PFSK-1 (cell line): ENCODE data around the gene STIM1.

Experiments used
- FOXP2 ChIP-seq: optimal IDR thresholded peaks from 2 replicates; pipeline ENCODE3; 2011; ENCODE audit warnings: borderline replicate concordance, control low read depth, inconsistent platforms; ENCODE audit not compliant: insufficient read depth; ENCODE audit errors: extremely low read length, extremely low read depth
- POLR2AphosphoS5 ChIP-seq: IDR thresholded peaks from 2 replicates; pipeline ENCODE4 v1.6.1; 2012; ENCODE audit warnings: low read depth, mild to moderate bottlenecking, control low read depth, low read length, moderate library complexity
- SIN3A ChIP-seq: IDR thresholded peaks from 2 replicates; pipeline ENCODE4 v1.6.1; 2012; ENCODE audit warnings: mild to moderate bottlenecking, low read length, moderate library complexity, borderline replicate concordance; ENCODE audit not compliant: insufficient read depth
- TAF1 ChIP-seq: IDR thresholded peaks from 2 replicates; pipeline ENCODE4 v1.6.1; 2012; ENCODE audit warnings: low read length, control low read depth, borderline replicate concordance; ENCODE audit not compliant: insufficient read depth
- TF ChIP-seq, protein P1 (sequence below), 2 experiments: IDR thresholded peaks; 2 replicates each; pipeline versions ENCODE4 v1.6.1 to v1.8.0; 2011 to 2012; ENCODE audit warnings: low read depth in 2 of 2, low read length in 2 of 2, control low read depth in 1 of 2, inconsistent platforms in 1 of 2, mild to moderate bottlenecking in 1 of 2, moderate library complexity in 1 of 2; ENCODE audit not compliant: insufficient read depth in 1 of 2

DNA sequence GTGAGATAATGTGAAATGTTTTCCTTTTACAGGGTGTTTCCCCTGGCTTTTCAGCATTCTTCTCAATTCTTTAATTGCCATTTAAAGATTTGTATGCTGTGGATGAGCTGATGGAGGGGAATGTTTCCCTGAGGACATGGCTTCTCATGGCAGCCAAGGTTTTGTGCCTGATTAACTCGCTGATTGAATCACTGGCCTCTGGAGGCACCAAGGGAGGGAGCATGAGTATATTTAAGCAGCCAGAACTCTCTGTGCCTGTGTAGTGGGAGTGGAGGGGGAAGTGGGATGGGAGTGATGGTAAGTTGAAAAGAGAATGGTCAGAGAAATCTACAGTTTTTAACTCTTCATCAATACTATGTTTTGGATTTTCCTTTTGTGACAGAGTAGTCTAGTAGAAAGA, 88.7 kb downstream of the STIM1 start:
- TF ChIP-seq SIN3A = no peak
- TF ChIP-seq, protein P1, sequence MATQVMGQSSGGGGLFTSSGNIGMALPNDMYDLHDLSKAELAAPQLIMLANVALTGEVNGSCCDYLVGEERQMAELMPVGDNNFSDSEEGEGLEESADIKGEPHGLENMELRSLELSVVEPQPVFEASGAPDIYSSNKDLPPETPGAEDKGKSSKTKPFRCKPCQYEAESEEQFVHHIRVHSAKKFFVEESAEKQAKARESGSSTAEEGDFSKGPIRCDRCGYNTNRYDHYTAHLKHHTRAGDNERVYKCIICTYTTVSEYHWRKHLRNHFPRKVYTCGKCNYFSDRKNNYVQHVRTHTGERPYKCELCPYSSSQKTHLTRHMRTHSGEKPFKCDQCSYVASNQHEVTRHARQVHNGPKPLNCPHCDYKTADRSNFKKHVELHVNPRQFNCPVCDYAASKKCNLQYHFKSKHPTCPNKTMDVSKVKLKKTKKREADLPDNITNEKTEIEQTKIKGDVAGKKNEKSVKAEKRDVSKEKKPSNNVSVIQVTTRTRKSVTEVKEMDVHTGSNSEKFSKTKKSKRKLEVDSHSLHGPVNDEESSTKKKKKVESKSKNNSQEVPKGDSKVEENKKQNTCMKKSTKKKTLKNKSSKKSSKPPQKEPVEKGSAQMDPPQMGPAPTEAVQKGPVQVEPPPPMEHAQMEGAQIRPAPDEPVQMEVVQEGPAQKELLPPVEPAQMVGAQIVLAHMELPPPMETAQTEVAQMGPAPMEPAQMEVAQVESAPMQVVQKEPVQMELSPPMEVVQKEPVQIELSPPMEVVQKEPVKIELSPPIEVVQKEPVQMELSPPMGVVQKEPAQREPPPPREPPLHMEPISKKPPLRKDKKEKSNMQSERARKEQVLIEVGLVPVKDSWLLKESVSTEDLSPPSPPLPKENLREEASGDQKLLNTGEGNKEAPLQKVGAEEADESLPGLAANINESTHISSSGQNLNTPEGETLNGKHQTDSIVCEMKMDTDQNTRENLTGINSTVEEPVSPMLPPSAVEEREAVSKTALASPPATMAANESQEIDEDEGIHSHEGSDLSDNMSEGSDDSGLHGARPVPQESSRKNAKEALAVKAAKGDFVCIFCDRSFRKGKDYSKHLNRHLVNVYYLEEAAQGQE (IDR thresholded peaks at IDR 0.05; ENCODE audit: insufficient read depth in 1 of 2, low read depth in 2 of 2, low read length in 2 of 2) = no peak
- no peak for TF ChIP-seq POLR2AphosphoS5
- no peak for TF ChIP-seq TAF1
- no peak for TF ChIP-seq FOXP2
